ENCODE results near the gene TMEM218. TPM values are rescaled to one million over a fixed set of nuclear protein-coding genes. Genes with fewer than 3 reads are reported as not detected.

The TMEM218 gene
- total and polyA plus RNA-seq, 2 of the 8 experiments (the other 6 are each of a cell fraction or from before 2014, with no cell fraction given): 17.0 to 33.5 TPM

GRCh38 chr11:125071435-125071834 lies 40.0 kb downstream of the TMEM218 start:
- Histone ChIP-seq H3K23me2 (ENCODE audit: low read depth, low read length) (no peaks in the 10 kb centered on the region), H2BK120ac (replicated peaks; ENCODE audit: low read depth, low read length) (no peak overlapping the region), H3K36me3 (ENCODE audit: control insufficient read depth in 2 of 4, insufficient read depth in 4 of 4, low read length in 3 of 4) (no peaks in the 10 kb centered on the region), H3K4ac (replicated peaks; ENCODE audit: insufficient read length, low read depth, low read length) (no peak overlapping the region), H3K27me3 (replicated peaks in 1 of 4; ENCODE audit: control insufficient read depth in 3 of 4, extremely low read depth in 1 of 4, insufficient read depth in 3 of 4, low read length in 3 of 4) (no peaks in the 10 kb centered on the region), H2BK5ac (ENCODE audit: low read depth, low read length) (no peak overlapping the region), H2BK20ac (ENCODE audit: low read length) (no peak overlapping the region), H3K27ac (ENCODE audit: low read depth, low read length) (no peak overlapping the region), H3K4me2 (ENCODE audit: insufficient read depth in 1 of 2, low read depth in 2 of 2, low read length in 2 of 2) (no peak overlapping the region), H3K79me2 (ENCODE audit: control insufficient read depth in 1 of 2, insufficient read depth in 2 of 2, low read length in 2 of 2) (no peaks in the 10 kb centered on the region), H2AK5ac (ENCODE audit: low read depth, low read length) (no peak overlapping the region), H3K14ac (ENCODE audit: insufficient read length) (no peak overlapping the region), H2BK12ac (ENCODE audit: low read depth, low read length) (no peak overlapping the region), H3K18ac (ENCODE audit: extremely low read depth, low read length) (no peak overlapping the region), H3K9me3 (ENCODE audit: insufficient read depth in 2 of 2, low read depth in 1 of 2, low read length in 1 of 2) (no peaks in the 10 kb centered on the region), H4K91ac (replicated peaks; ENCODE audit: insufficient read length, low read length) (no peak overlapping the region), H3K4me1 (replicated peaks in 1 of 4; ENCODE audit: control insufficient read depth in 3 of 4, insufficient read depth in 4 of 4, low read length in 3 of 4) (peaks cover 0 to 5% (median 0%) of the 10 kb centered on the region in 4 experiments; a peak in 2 of 7 replicates), H3K4me3 (ENCODE audit: extremely low read depth in 1 of 4, insufficient read depth in 2 of 4, low read depth in 3 of 4, low read length in 4 of 4) (no peak overlapping the region), H3K79me1 (ENCODE audit: low read depth, low read length) (no peaks in the 10 kb centered on the region), H2AFZ (ENCODE audit: low read length) (no peak overlapping the region), H3K23ac (ENCODE audit: insufficient read length) (no peak overlapping the region), H3K56ac (replicated peaks; ENCODE audit: insufficient read length, low read depth, low read length) (no peak overlapping the region), H4K20me1 (replicated peaks in 1 of 2; ENCODE audit: control insufficient read depth in 1 of 2, insufficient read depth in 2 of 2, low read length in 2 of 2) (no peaks in the 10 kb centered on the region), H2BK15ac (ENCODE audit: low read length) (no peak overlapping the region), H4K5ac (ENCODE audit: insufficient read length, low read depth, low read length) (no peak overlapping the region), H4K8ac (ENCODE audit: extremely low read depth, insufficient read depth, low read length) (no peak overlapping the region; the same call in 1 of the 2 replicates), H3K9ac (replicated peaks in 1 of 4; ENCODE audit: extremely low read depth in 1 of 4, low read depth in 3 of 4, low read length in 3 of 4) (no peak overlapping the region)
- DNase-seq (ENCODE audit: low read depth in 1 of 2, low spot score in 2 of 2) (no peak), FAIRE-seq (no peak)
- CTCF ChIA-PET (ENCODE audit: partially characterized antibody): interaction anchor here (1.0 to 29.4 kb wide), 5 partner anchors 12 to 358 kb away, joined by 3 to 486 read pairs (median 3); no protein-coding TSS in a partner anchor
- no peak for TF ChIP-seq EP300 (IDR thresholded peaks at IDR 0.05; ENCODE audit: borderline replicate concordance in 1 of 2, low read depth in 2 of 2, low read length in 2 of 2)
- no peak for TF ChIP-seq RFX5 (IDR thresholded peaks at IDR 0.05; ENCODE audit: borderline replicate concordance, low read depth, low read length)
- TF ChIP-seq TAF1 (IDR thresholded peaks at IDR 0.05; ENCODE audit: low read depth, low read length): no peak
- no peak for TF ChIP-seq POLR2A (IDR thresholded peaks at IDR 0.05; ENCODE audit: control extremely low read depth in 1 of 2, low read depth in 2 of 2, low read length in 2 of 2)
- TF ChIP-seq SIX5 (IDR thresholded peaks at IDR 0.05; ENCODE audit: low read depth, low read length): no peak
- no peak for TF ChIP-seq GTF2F1 (IDR thresholded peaks at IDR 0.05; ENCODE audit: borderline replicate concordance, low read depth, low read length)
- POLR2A ChIA-PET (ENCODE audit: partially characterized antibody): interaction anchor here (1.3 kb wide), 1 partner anchor 10 kb away, joined by 5 read pairs; no protein-coding TSS in a partner anchor
- WGBS, 2 experiments (ENCODE audit: extremely low coverage in 1 of 2, insufficient coverage in 1 of 2, insufficient read length in 1 of 2, insufficient replicate concordance in 2 of 2, low coverage in 1 of 2, low lambda C conversion rate in 2 of 2, missing lambda C conversion rate in 1 of 2): 76% methylated on average over 5 of the region's 5 CpGs; no CpG with 5 or more reads in 1 of the 2 experiments
